Nephron progenitor cell (in vitro differentiated cells): ENCODE results near the gene SLC30A1.
A peak's percentile ranks its signal among the peaks of the same experiment; 100 is the strongest.
"Not testable (repeated sequence)": the region's sequence is repeated elsewhere in the genome, so short reads cannot be mapped to it uniquely, and the experiment has no call there.

Experiments used
- DNase-seq: peaks from one replicate; pipeline ENCODE4 v3.0.0; 2021
- H3K27ac Mint-ChIP-seq: 2 replicates; pipeline ENCODE4 v1.8.0; 2021; ENCODE audit warnings: mild to moderate bottlenecking, moderate library complexity, mixed read lengths
- H3K27me3 Mint-ChIP-seq: 2 replicates; pipeline ENCODE4 v1.8.0; 2021; ENCODE audit warnings: mild to moderate bottlenecking, low read depth, mixed read lengths; ENCODE audit not compliant: poor library complexity
- H3K36me3 Mint-ChIP-seq: 2 replicates; pipeline ENCODE4 v1.8.0; 2021; ENCODE audit warnings: low read depth, mixed read lengths
- H3K4me1 Mint-ChIP-seq: 2 replicates; pipeline ENCODE4 v1.8.0; 2021; ENCODE audit warnings: mixed read lengths
- H3K4me3 Mint-ChIP-seq: 2 replicates; pipeline ENCODE4 v1.8.0; 2021; ENCODE audit warnings: mild to moderate bottlenecking, moderate library complexity, mixed read lengths
- H3K9me3 Mint-ChIP-seq: 2 replicates; pipeline ENCODE4 v1.8.0; 2021; ENCODE audit warnings: mild to moderate bottlenecking, moderate library complexity, mixed read lengths
- TF ChIP-seq, protein P1 (sequence below): fragments of 200-600 bp; sonication (generic); IDR thresholded peaks from 2 replicates; pipeline ENCODE4 v1.5.0; 2021; ENCODE audit warnings: antibody characterized with exemption

The SLC30A1 gene

DNA sequence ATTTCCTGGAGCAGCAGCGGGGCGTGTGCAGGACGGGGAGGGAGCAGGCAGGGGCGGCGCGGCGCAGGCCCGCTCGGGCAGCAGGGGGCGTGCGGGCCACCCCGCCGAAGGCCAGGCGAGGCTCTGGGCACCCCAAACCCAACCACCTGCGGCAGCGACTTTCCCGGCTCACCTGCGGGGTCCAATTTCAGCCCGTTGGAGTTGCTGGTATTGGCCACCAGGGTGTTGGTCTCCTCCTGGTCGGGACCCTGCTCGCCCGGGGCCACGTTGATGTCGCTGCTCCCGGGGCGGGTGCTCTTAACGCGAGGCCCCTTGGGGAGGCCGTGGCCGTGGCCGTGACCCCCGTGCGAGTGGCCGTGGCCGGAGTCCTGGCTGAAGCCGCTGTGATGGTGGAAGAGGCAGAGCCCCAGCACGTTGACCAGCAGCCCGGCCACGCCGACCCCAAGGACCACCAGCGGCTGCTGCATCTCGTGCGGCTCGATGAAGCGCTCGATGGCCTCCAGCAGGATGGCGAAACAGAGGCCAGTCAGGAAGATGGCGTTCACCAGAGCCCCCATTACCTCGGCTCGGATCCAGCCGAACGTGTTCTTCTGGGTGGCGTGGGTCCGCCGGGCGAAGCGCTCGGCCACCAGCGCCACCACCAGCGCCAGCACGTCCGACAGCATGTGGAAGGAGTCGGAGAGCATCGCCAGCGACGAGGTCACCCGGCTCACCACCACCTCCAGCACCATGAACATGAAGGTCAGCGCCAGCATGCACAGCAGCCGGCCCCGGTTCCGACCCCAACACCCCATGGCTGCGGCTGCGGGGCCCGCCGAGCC is 932 bp downstream of the SLC30A1 start:
- peaks cover 15% of the 10 kb centered on the region for H3K27me3 Mint-ChIP-seq
- H3K36me3 Mint-ChIP-seq: peaks cover 6% of the 10 kb centered on the region
- H3K4me1 Mint-ChIP-seq: peaks cover 43% of the 10 kb centered on the region
- peak; percentile 79 for DNase-seq
- TF ChIP-seq, protein P1, sequence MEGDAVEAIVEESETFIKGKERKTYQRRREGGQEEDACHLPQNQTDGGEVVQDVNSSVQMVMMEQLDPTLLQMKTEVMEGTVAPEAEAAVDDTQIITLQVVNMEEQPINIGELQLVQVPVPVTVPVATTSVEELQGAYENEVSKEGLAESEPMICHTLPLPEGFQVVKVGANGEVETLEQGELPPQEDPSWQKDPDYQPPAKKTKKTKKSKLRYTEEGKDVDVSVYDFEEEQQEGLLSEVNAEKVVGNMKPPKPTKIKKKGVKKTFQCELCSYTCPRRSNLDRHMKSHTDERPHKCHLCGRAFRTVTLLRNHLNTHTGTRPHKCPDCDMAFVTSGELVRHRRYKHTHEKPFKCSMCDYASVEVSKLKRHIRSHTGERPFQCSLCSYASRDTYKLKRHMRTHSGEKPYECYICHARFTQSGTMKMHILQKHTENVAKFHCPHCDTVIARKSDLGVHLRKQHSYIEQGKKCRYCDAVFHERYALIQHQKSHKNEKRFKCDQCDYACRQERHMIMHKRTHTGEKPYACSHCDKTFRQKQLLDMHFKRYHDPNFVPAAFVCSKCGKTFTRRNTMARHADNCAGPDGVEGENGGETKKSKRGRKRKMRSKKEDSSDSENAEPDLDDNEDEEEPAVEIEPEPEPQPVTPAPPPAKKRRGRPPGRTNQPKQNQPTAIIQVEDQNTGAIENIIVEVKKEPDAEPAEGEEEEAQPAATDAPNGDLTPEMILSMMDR: peak; percentile 65
- no peaks in the 10 kb centered on the region for H3K9me3 Mint-ChIP-seq
- no peak overlapping the region for H3K27ac Mint-ChIP-seq
- H3K4me3 Mint-ChIP-seq: peak overlapping the region; percentile 92

DNA sequence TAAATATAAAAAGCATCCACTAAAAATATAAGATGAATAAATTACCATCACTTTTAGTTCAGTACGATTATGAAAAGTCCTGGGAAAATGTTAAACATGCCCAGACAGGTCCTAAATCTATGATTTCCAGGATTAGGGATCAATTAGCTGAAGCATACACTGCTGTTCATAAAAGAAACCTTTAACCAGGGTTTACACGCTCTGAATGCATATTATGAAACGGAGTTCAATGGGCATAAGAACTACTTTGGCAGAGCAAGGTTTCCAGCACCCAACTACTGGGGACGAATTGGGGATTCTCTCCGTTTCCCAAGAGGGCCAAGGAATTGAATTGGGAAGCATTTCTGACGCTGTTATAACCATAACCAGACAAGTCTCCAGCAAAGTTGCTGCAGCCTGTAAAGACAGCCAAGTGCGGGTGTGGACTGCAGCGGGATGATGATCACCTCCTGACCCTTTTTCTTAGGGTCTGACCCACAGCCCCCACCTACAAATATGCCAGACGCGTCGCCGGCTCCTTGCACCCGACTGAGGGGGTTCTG is 1.6 kb downstream of the SLC30A1 start:
- no peak for DNase-seq
- Mint-ChIP-seq H3K36me3 (peaks cover 6% of the 10 kb centered on the region), H3K4me3 (peak overlapping the region; percentile 92), H3K27ac (no peak overlapping the region), H3K27me3 (peaks cover 15% of the 10 kb centered on the region), H3K9me3 (no peaks in the 10 kb centered on the region), H3K4me1 (peaks cover 43% of the 10 kb centered on the region)
- TF ChIP-seq, protein P1: no peak

DNA sequence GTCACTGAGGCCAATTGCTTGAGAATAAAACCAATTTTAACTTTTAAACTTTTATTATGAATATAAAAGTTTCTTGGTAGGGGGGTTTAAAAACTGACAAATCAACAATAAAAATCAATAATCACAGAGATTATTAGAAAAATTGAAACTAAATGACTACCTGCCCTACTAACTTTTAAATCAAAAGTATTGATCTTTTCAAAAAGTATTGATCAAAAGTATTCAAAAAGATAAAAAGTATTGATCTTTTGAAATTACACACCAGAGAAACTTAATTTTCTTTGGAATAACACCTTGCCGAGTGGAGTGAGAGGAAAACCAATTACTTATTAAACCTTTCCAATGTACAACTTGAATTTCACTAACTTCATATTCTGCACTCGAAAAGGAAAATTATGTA is 2.2 kb downstream of the SLC30A1 start:
- peaks cover 6% of the 10 kb centered on the region for H3K36me3 Mint-ChIP-seq

DNA sequence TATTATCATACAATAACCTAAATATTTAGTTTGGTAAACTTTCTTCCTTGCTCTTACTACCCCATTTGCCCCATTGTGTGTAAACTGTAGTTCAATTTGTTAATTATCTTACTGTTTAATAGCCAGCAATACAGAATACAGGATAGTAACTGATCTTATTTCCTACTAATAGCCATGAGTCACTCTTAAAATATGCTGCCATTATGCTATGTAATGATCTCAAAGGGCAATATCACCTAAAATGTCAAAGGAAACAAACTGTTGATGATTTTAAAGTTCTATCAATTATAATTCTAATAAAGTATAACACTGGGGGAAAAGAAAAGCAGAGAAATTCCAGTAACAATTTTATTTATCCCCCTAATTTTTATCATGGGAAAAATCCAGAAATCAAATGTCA is 4.3 kb downstream of the SLC30A1 start:
- DNase-seq: no peak
- H3K4me1 Mint-ChIP-seq: peaks cover 26% of the 10 kb centered on the region
- no peak overlapping the region for H3K4me3 Mint-ChIP-seq
- H3K27ac Mint-ChIP-seq: no peak overlapping the region
- peaks cover 6% of the 10 kb centered on the region for H3K36me3 Mint-ChIP-seq
- TF ChIP-seq, protein P1: no peak
- H3K27me3 Mint-ChIP-seq: peaks cover under 1% of the 10 kb centered on the region
- H3K9me3 Mint-ChIP-seq: no peaks in the 10 kb centered on the region

More for the DNA sequence above, 2.2 kb downstream of the SLC30A1 start:
- peaks cover 41% of the 10 kb centered on the region for H3K4me1 Mint-ChIP-seq
- peaks cover 15% of the 10 kb centered on the region for H3K27me3 Mint-ChIP-seq
- peak overlapping the region; percentile 92 for H3K4me3 Mint-ChIP-seq
- H3K27ac Mint-ChIP-seq: no peak overlapping the region
- no peaks in the 10 kb centered on the region for H3K9me3 Mint-ChIP-seq
- no peak for DNase-seq
- TF ChIP-seq, protein P1: no peak

DNA sequence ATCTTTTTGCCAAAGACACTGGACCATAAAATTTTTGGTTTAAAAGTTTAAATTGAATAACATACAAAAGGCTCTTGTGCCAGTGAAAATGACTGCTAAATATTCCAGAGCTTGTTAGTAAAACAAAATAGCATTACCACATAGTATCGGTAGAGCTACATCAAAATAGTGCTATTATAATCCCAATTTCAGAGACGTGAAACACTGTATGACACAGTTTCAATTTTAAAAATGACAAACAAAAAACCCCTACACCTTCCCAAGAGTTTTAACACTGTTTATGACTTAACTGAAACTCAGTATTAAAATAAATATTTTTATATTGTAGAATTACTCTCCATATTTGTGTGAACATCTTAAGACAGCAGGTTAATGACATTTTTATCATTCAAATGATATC is 7.0 kb downstream of the SLC30A1 start:
- H3K27me3 Mint-ChIP-seq: peaks cover 3% of the 10 kb centered on the region

DNA sequence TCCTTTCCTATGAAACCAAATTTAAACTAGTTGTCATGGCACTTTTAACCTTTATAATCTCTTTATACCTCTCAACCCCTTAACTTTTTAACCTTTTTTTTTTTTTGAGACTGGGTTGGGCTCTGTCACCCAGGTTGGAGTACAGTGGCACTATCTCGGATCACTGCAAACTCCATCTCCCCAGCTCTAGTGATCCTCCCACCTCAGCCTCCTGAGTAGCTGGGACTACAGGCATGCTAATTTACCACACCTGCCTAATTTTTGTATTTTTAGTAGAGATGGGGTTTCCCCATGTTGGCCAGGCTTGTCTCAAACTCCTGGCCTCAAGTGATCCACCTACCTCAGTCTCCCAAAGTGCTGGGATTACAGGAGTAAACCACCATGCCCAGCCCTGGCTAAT is 8.6 kb downstream of the SLC30A1 start:
- not testable (repeated sequence) for H3K9me3 Mint-ChIP-seq, H3K4me3 Mint-ChIP-seq, H3K36me3 Mint-ChIP-seq, H3K27ac Mint-ChIP-seq, DNase-seq, H3K27me3 Mint-ChIP-seq, H3K4me1 Mint-ChIP-seq

More for the DNA sequence above, 7.0 kb downstream of the SLC30A1 start:
- TF ChIP-seq, protein P1: no peak
- Mint-ChIP-seq H3K36me3 (peaks cover 6% of the 10 kb centered on the region), H3K4me1 (peaks cover 19% of the 10 kb centered on the region), H3K4me3 (no peak overlapping the region), H3K9me3 (no peaks in the 10 kb centered on the region), H3K27ac (no peak overlapping the region)
- DNase-seq: no peak
